H9 (cell line): ENCODE data around the gene CEMIP2. TPM values are rescaled to one million over a fixed set of nuclear protein-coding genes. Genes with fewer than 3 reads are reported as not detected.

ENCODE experiments used
- DNase-seq: peaks from one replicate; pipeline ENCODE4 v3.0.0-alpha.2; 2017
- H2AFZ ChIP-seq: one replicate; pipeline ENCODE4 v1.6.1; 2013; ENCODE audit warnings: mild to moderate bottlenecking, low read length, control low read depth, moderate library complexity
- H2AK5ac ChIP-seq: 2 replicates; pipeline ENCODE4 v1.6.1; 2013; ENCODE audit warnings: low read length, control low read depth, mixed read lengths; ENCODE audit not compliant: insufficient read length
- H2BK120ac ChIP-seq: one replicate; pipeline ENCODE4 v1.6.1; 2013; ENCODE audit warnings: low read depth, mild to moderate bottlenecking, low read length, control low read depth, inconsistent platforms; ENCODE audit not compliant: poor library complexity, severe bottlenecking
- H2BK12ac ChIP-seq: 2 replicates; pipeline ENCODE4 v1.6.1; 2013; ENCODE audit warnings: low read length, control low read depth, mixed read lengths, low read depth; ENCODE audit not compliant: insufficient read length
- H2BK15ac ChIP-seq: 2 replicates; pipeline ENCODE4 v1.6.1; 2013; ENCODE audit warnings: low read depth, low read length, control low read depth
- H2BK20ac ChIP-seq: one replicate; pipeline ENCODE4 v1.6.1; 2013; ENCODE audit warnings: low read depth, mild to moderate bottlenecking, low read length, control low read depth, inconsistent platforms; ENCODE audit not compliant: poor library complexity, severe bottlenecking
- H2BK5ac ChIP-seq: 2 replicates; pipeline ENCODE4 v1.6.1; 2013; ENCODE audit warnings: low read length, control low read depth, mixed read lengths; ENCODE audit not compliant: insufficient read length
- H3K14ac ChIP-seq: 2 replicates; pipeline ENCODE4 v1.6.1; 2013; ENCODE audit warnings: low read length, control low read depth; ENCODE audit not compliant: insufficient read depth
- H3K18ac ChIP-seq: 2 replicates; pipeline ENCODE4 v1.6.1; 2013; ENCODE audit warnings: low read depth, mild to moderate bottlenecking, mixed read lengths, low read length, control low read depth; ENCODE audit not compliant: insufficient read length
- H3K23ac ChIP-seq: 2 replicates; pipeline ENCODE4 v1.6.1; 2013; ENCODE audit warnings: low read length, control low read depth, mixed read lengths, low read depth; ENCODE audit not compliant: insufficient read length
- H3K23me2 ChIP-seq: 2 replicates; pipeline ENCODE4 v1.6.1; 2013; ENCODE audit warnings: low read depth, mild to moderate bottlenecking, mixed read lengths, low read length, control low read depth; ENCODE audit not compliant: insufficient read length, poor library complexity, severe bottlenecking
- H3K27ac ChIP-seq: 2 replicates; pipeline ENCODE4 v1.5.1; 2013; ENCODE audit warnings: low read length, control low read depth, mixed read lengths, low read depth; ENCODE audit not compliant: insufficient read length
- H3K27me3 ChIP-seq: 2 replicates; pipeline ENCODE4 v1.6.1; 2013; ENCODE audit warnings: low read length, control low read depth, inconsistent platforms; ENCODE audit not compliant: insufficient read depth
- H3K4ac ChIP-seq: 2 replicates; pipeline ENCODE4 v1.6.1; 2013; ENCODE audit warnings: low read depth, mild to moderate bottlenecking, control low read depth, inconsistent platforms, low read length, moderate library complexity
- H3K4me1 ChIP-seq: 2 replicates; pipeline ENCODE4 v1.6.1; 2013; ENCODE audit warnings: low read length, control low read depth, inconsistent platforms; ENCODE audit not compliant: insufficient read depth
- H3K4me2 ChIP-seq: 2 replicates; pipeline ENCODE4 v1.6.1; 2013; ENCODE audit warnings: low read length, control low read depth, mixed read lengths; ENCODE audit not compliant: insufficient read length, insufficient read depth
- H3K56ac ChIP-seq: 2 replicates; pipeline ENCODE4 v1.6.1; 2013; ENCODE audit warnings: low read depth, mild to moderate bottlenecking, mixed read lengths, low read length, control low read depth; ENCODE audit not compliant: insufficient read length
- H3K79me1 ChIP-seq: 2 replicates; pipeline ENCODE4 v1.6.1; 2013; ENCODE audit warnings: low read depth, mild to moderate bottlenecking, moderate library complexity, low read length, control low read depth, inconsistent platforms; ENCODE audit not compliant: insufficient read depth, poor library complexity, severe bottlenecking
- H3K79me2 ChIP-seq: 2 replicates; pipeline ENCODE4 v1.6.1; 2013; ENCODE audit warnings: low read length, control low read depth, inconsistent platforms; ENCODE audit not compliant: insufficient read depth
- H3K9ac ChIP-seq: 2 replicates; pipeline ENCODE4 v1.6.1; 2013; ENCODE audit warnings: low read length, control low read depth, mixed read lengths; ENCODE audit not compliant: insufficient read length; ENCODE audit errors: extremely low read depth
- H3K9me3 ChIP-seq: one replicate; pipeline ENCODE4 v1.6.1; 2013; ENCODE audit warnings: low read depth, low read length, inconsistent platforms; ENCODE audit not compliant: control insufficient read depth
- H3T11ph ChIP-seq: one replicate; pipeline ENCODE4 v1.6.1; 2013; ENCODE audit warnings: mild to moderate bottlenecking, low read length, control low read depth, inconsistent platforms
- H4K20me1 ChIP-seq: one replicate; pipeline ENCODE4 v1.6.1; 2013; ENCODE audit not compliant: control insufficient read depth, insufficient read length, insufficient read depth
- H4K5ac ChIP-seq: 2 replicates; pipeline ENCODE4 v1.6.1; 2013; ENCODE audit warnings: low read depth, mild to moderate bottlenecking, mixed read lengths, low read length, control low read depth; ENCODE audit not compliant: insufficient read length
- H4K8ac ChIP-seq: replicated peaks from 2 replicates; pipeline ENCODE4 v1.6.1; 2013; ENCODE audit warnings: low read length, control low read depth, mixed read lengths, low read depth; ENCODE audit not compliant: insufficient read length
- H4K91ac ChIP-seq: 2 replicates; pipeline ENCODE4 v1.6.1; 2013; ENCODE audit warnings: low read depth, mild to moderate bottlenecking, moderate library complexity, mixed read lengths, low read length, control low read depth; ENCODE audit not compliant: insufficient read length
- H3K27ac Mint-ChIP-seq, 3 experiments: 2 replicates in 2 of 3; 3 replicates in 1 of 3; pipeline ENCODE4 v1.8.0; 2020 to 2021; ENCODE audit warnings: mixed read lengths in 3 of 3, mild to moderate bottlenecking in 1 of 3, moderate library complexity in 1 of 3
- H3K27me3 Mint-ChIP-seq: 2 replicates; pipeline ENCODE4 v1.8.0; 2021; ENCODE audit warnings: low read depth, mild to moderate bottlenecking, moderate library complexity, mixed read lengths
- H3K36me3 Mint-ChIP-seq, 3 experiments: 2 replicates in 2 of 3; 3 replicates in 1 of 3; pipeline ENCODE4 v1.8.0; 2020 to 2021; ENCODE audit warnings: low read depth in 3 of 3, mixed read lengths in 3 of 3; ENCODE audit not compliant: insufficient read depth in 1 of 3
- H3K4me1 Mint-ChIP-seq, 2 experiments: 2 replicates each; pipeline ENCODE4 v1.8.0; 2020; ENCODE audit warnings: mixed read lengths in 2 of 2
- H3K4me3 Mint-ChIP-seq, 2 experiments: 2 replicates in 1 of 2; 3 replicates in 1 of 2; pipeline ENCODE4 v1.8.0; 2020 to 2021; ENCODE audit warnings: mild to moderate bottlenecking in 2 of 2, mixed read lengths in 2 of 2, moderate library complexity in 1 of 2
- H3K9me3 Mint-ChIP-seq, 2 experiments: 2 replicates in 1 of 2; 3 replicates in 1 of 2; pipeline ENCODE4 v1.8.0; 2020; ENCODE audit warnings: mild to moderate bottlenecking in 2 of 2, mixed read lengths in 2 of 2, moderate library complexity in 1 of 2
- CTCF ChIP-seq: fragments of 200-600 bp; sonication (generic); conservative IDR thresholded peaks from 3 replicates; pipeline ENCODE4 v1.8.0; 2021; ENCODE audit warnings: antibody characterized with exemption, mild to moderate bottlenecking
- WGBS: extraction: QIAGEN DNeasy Blood & Tissue Kit; methylation state at CpG from one replicate; pipeline ENCODE4 v1.1.7; 2013; ENCODE audit warnings: missing lambda C conversion rate, low lambda C conversion rate, mixed read lengths; ENCODE audit not compliant: insufficient read length; ENCODE audit errors: extremely low coverage; 5-methylcytosine and 5-hydroxymethylcytosine counted together
- total RNA-seq: library from RNA; stranded (reverse); gene quantifications from 2 replicates; pipeline ENCODE4 v1.2.1, GENCODE V29; 2021

Gene CEMIP2
- total RNA-seq, 1 experiment from 2014 or later = 77.2 TPM

- no peak overlapping the region for H2BK5ac ChIP-seq
- H3K18ac ChIP-seq = no peak overlapping the region
- H3K23ac ChIP-seq = no peak overlapping the region
- H3K9ac ChIP-seq = no peak overlapping the region
- Mint-ChIP-seq H3K36me3 (peaks cover 17 to 41% (median 23%) of the 10 kb centered on the region in 3 experiments), H3K4me3 (no peak overlapping the region), H3K9me3 (peaks cover 0 to 2% of the 10 kb centered on the region in 2 experiments; a peak in 2 of 5 replicates), H3K27me3 (no peaks in the 10 kb centered on the region), H3K4me1 (peaks cover 68 to 70% of the 10 kb centered on the region in 2 experiments), H3K27ac (peak overlapping the region in 1 of 3 experiments; percentile 98; a peak in 3 of 7 replicates)
- no peak overlapping the region for H2BK20ac ChIP-seq
- no peak for DNase-seq
- peaks cover 11% of the 10 kb centered on the region; the same call in 1 of the 2 replicates for H3K79me2 ChIP-seq
- H2AFZ ChIP-seq = no peak overlapping the region
- H3K23me2 ChIP-seq = peaks cover 3% of the 10 kb centered on the region
- peaks cover 6% of the 10 kb centered on the region for H3K79me1 ChIP-seq
- H3K4ac ChIP-seq = no peak overlapping the region
- H4K20me1 ChIP-seq = no peaks in the 10 kb centered on the region
- no CpG with 5 or more reads among the region's 1 CpG for WGBS
- H4K91ac ChIP-seq = no peak overlapping the region
- no peak overlapping the region for H3K56ac ChIP-seq
- H2BK120ac ChIP-seq = no peak overlapping the region
- H3K9me3 ChIP-seq = no peaks in the 10 kb centered on the region
- H2BK15ac ChIP-seq = no peak overlapping the region
- H3T11ph ChIP-seq = no peak overlapping the region
- no peak overlapping the region for H3K4me2 ChIP-seq
- TF ChIP-seq CTCF = no peak
- H4K5ac ChIP-seq = no peak overlapping the region
- no peak overlapping the region for H2BK12ac ChIP-seq
- H3K27ac ChIP-seq = no peak overlapping the region
- H2AK5ac ChIP-seq = no peak overlapping the region
- no peaks in the 10 kb centered on the region for H3K27me3 ChIP-seq
- peaks cover 13% of the 10 kb centered on the region; the same call in 1 of the 2 replicates for H3K4me1 ChIP-seq
- no peak overlapping the region for H3K14ac ChIP-seq
- H4K8ac ChIP-seq = no peak overlapping the region
Measured at GRCh38 chr9:71752352-71752751, 16.0 kb downstream of the CEMIP2 start.
